Natural killer cell (primary cell): ENCODE results near the gene CCDC102B. TPM values are rescaled to one million over a fixed set of nuclear protein-coding genes. Genes with fewer than 3 reads are reported as not detected.

Experiments
- ATAC-seq, 3 donors: fragments of 150-1000 bp in 2 of 3; fragments of 200-7000 bp in 1 of 3; cut with Tn5 transposase; 1 replicate in 1 of 3; 2 replicates in 2 of 3; pipeline ENCODE4 v1.10.0; 2021; ENCODE audit warnings: mild to moderate bottlenecking in 2 of 3, moderate library complexity in 2 of 3
- DNase-seq, 2 donors: peaks; one replicate each; pipeline versions ENCODE4 v3.0.0 to v3.0.0-alpha.2; 2013 to 2021; ENCODE audit warnings: mixed read lengths in 1 of 2
- H3K27ac ChIP-seq: one replicate; pipeline ENCODE4 v1.5.1; 2013; ENCODE audit warnings: mild to moderate bottlenecking, low read length
- H3K27me3 ChIP-seq: one replicate; pipeline ENCODE4 v1.6.1; 2013; ENCODE audit warnings: low read length; ENCODE audit not compliant: control insufficient read depth, insufficient read depth
- H3K36me3 ChIP-seq: one replicate; pipeline ENCODE4 v1.6.1; 2013; ENCODE audit warnings: low read length; ENCODE audit not compliant: control insufficient read depth, insufficient read depth
- H3K4me1 ChIP-seq: one replicate; pipeline ENCODE4 v1.6.1; 2013; ENCODE audit warnings: low read length; ENCODE audit not compliant: control insufficient read depth, insufficient read depth
- H3K4me3 ChIP-seq: one replicate; pipeline ENCODE4 v1.5.1; 2013; ENCODE audit warnings: low read length
- H3K9me3 ChIP-seq: one replicate; pipeline ENCODE4 v1.6.1; 2013; ENCODE audit warnings: low read length; ENCODE audit not compliant: control insufficient read depth, insufficient read depth
- H3K27ac Mint-ChIP-seq, 2 donors: one replicate each; pipeline ENCODE4 v1.8.0; 2022; ENCODE audit warnings: mild to moderate bottlenecking in 2 of 2, mixed read lengths in 2 of 2, moderate library complexity in 1 of 2
- H3K27me3 Mint-ChIP-seq, 2 donors: one replicate each; pipeline ENCODE4 v1.8.0; 2022; ENCODE audit warnings: low read depth in 2 of 2, mixed read lengths in 2 of 2
- H3K36me3 Mint-ChIP-seq: one replicate; pipeline ENCODE4 v1.8.0; 2022; ENCODE audit warnings: mixed read lengths
- H3K4me1 Mint-ChIP-seq, 2 donors: one replicate each; pipeline ENCODE4 v1.8.0; 2022; ENCODE audit warnings: mixed read lengths in 2 of 2
- H3K4me3 Mint-ChIP-seq: one replicate; pipeline ENCODE4 v1.8.0; 2022; ENCODE audit warnings: mild to moderate bottlenecking, moderate library complexity, mixed read lengths
- H3K9me3 Mint-ChIP-seq, 2 donors: one replicate each; pipeline ENCODE4 v1.8.0; 2022; ENCODE audit warnings: mixed read lengths in 2 of 2
- whole genome bisulfite sequencing: methylation state at CpG from one replicate; pipeline ENCODE4 v1.1.7; 2013; ENCODE audit warnings: missing lambda C conversion rate; ENCODE audit not compliant: insufficient coverage; 5-methylcytosine and 5-hydroxymethylcytosine counted together
- intact Hi-C: fragments of 100-400 bp; cut with micrococcal nuclease; formaldehyde crosslinking; loops from one replicate; pipeline ENCODE4 v1.14.2; 2022
- total RNA-seq, 4 donors: library from RNA; stranded (reverse); fragments of 120-200 nt in 1 of 4; gene quantifications; one replicate each; pipeline versions ENCODE4 v1.2.3 to v1.2.4, GENCODE V29; 2013 to 2022
- TF ChIP-seq, protein P1 (sequence below): fragments of 200-600 bp; IDR thresholded peaks from one replicate; pipeline ENCODE4 v1.8.0; 2022; ENCODE audit warnings: antibody characterized with exemption

The CCDC102B gene
- total RNA-seq, 3 donors from 2014 or later (not counting 1 experiment from before 2014, with no cell fraction given), result 6.9 to 9.9 (median 8.9) TPM

DNA sequence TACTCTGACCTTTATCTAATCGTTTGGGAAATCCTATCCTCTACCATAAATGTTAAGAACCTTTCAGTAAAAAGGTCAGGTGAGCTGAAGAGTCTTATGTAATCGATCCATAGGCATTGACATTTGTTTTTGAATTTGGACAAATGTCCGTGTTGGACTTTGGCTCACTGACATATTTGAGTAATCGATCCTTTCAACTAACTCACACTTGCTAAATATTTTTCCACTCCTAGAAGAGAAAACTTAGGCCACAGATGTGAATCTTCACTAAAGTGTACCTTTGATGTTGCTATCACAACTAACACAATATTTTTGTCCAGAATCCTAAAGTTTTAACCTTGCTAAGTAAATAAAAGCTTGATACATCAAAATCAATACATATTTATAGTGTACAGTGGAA is 89.5 kb downstream of the CCDC102B start:
- H3K27ac Mint-ChIP-seq, result no peak overlapping the region
- 83% methylated on average over 3 of the region's 4 CpGs for WGBS

DNA sequence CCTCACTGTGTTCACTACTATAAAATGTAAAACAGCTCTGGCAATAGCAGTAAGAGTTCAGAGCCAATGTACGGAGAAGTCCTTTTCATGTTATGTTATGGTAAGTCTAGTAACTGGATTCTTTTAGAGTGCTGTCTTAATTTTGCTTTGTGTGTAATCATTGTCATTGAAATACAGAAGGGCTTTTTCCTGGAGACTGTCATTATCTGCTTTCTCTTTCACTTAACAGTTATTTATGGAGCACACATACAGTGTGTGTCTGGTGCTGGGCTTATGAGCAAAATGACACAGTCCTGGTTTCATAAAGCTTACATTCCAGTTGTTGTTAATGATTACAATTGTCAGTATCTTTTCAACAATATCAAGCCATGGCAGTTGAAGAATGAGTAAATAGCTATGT is 95.5 kb downstream of the CCDC102B start:
- H3K27me3 ChIP-seq, result no peaks in the 10 kb centered on the region
- TF ChIP-seq, protein P1, sequence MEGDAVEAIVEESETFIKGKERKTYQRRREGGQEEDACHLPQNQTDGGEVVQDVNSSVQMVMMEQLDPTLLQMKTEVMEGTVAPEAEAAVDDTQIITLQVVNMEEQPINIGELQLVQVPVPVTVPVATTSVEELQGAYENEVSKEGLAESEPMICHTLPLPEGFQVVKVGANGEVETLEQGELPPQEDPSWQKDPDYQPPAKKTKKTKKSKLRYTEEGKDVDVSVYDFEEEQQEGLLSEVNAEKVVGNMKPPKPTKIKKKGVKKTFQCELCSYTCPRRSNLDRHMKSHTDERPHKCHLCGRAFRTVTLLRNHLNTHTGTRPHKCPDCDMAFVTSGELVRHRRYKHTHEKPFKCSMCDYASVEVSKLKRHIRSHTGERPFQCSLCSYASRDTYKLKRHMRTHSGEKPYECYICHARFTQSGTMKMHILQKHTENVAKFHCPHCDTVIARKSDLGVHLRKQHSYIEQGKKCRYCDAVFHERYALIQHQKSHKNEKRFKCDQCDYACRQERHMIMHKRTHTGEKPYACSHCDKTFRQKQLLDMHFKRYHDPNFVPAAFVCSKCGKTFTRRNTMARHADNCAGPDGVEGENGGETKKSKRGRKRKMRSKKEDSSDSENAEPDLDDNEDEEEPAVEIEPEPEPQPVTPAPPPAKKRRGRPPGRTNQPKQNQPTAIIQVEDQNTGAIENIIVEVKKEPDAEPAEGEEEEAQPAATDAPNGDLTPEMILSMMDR, result no peak
- DNase-seq (no peak), ATAC-seq (no peak)
- H3K27ac ChIP-seq, result no peak overlapping the region
- H3K27ac Mint-ChIP-seq, result no peak overlapping the region
- H3K36me3 ChIP-seq, result no peaks in the 10 kb centered on the region
- H3K4me1 ChIP-seq, result no peaks in the 10 kb centered on the region
- WGBS, result 90% methylated on average over 1 of the region's 1 CpG
- H3K36me3 Mint-ChIP-seq, result no peaks in the 10 kb centered on the region
- H3K4me1 Mint-ChIP-seq, result no peaks in the 10 kb centered on the region
- no peak overlapping the region for H3K4me3 ChIP-seq
- H3K9me3 Mint-ChIP-seq, result peaks cover 3% of the 10 kb centered on the region in 2 donors
- no peaks in the 10 kb centered on the region for H3K9me3 ChIP-seq
- intact Hi-C loops, result no loop called here
- no peak overlapping the region for H3K4me3 Mint-ChIP-seq
- H3K27me3 Mint-ChIP-seq, result no peaks in the 10 kb centered on the region

More for the DNA sequence above, 89.5 kb downstream of the CCDC102B start:
- H3K36me3 Mint-ChIP-seq, result no peaks in the 10 kb centered on the region
- no peak for DNase-seq
- no peaks in the 10 kb centered on the region for H3K4me1 ChIP-seq
- no peak overlapping the region for H3K4me3 Mint-ChIP-seq
- intact Hi-C loops, result no loop called here
- no peaks in the 10 kb centered on the region for H3K36me3 ChIP-seq
- H3K9me3 ChIP-seq, result no peaks in the 10 kb centered on the region
- no peak for ATAC-seq
- H3K4me3 ChIP-seq, result no peak overlapping the region
- H3K27me3 ChIP-seq, result no peaks in the 10 kb centered on the region
- H3K27me3 Mint-ChIP-seq, result no peaks in the 10 kb centered on the region
- peaks cover 3% of the 10 kb centered on the region in 2 donors for H3K9me3 Mint-ChIP-seq
- no peaks in the 10 kb centered on the region for H3K4me1 Mint-ChIP-seq
- TF ChIP-seq, protein P1, result no peak
- H3K27ac ChIP-seq, result no peak overlapping the region

DNA sequence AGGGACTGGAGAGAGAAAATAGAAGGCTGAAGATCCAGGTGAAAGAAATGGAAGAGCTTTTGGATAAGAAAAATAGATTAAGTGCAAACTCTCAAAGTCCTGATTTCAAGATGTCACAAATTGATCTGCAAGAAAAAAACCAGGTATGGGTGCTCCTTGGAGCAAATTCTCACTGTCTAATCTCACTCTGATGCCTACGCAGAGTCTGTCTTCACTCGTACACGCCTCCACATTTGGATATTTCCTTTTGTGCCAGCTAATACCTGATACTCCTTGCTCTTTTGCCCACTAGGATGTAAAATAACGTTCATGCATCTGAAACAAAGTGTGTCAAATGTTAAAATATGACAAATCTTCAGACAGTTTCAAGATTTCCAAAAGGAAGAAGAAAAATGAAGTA is 99.4 kb downstream of the CCDC102B start:
- no peak overlapping the region for H3K4me3 ChIP-seq
- TF ChIP-seq, protein P1, result no peak
- Mint-ChIP-seq H3K36me3 (no peaks in the 10 kb centered on the region), H3K27me3 (no peaks in the 10 kb centered on the region), H3K27ac (no peak overlapping the region), H3K4me3 (no peak overlapping the region), H3K4me1 (no peaks in the 10 kb centered on the region), H3K9me3 (peaks cover 0 to 3% of the 10 kb centered on the region in 2 donors)
- 92% methylated on average over 3 of the region's 4 CpGs for WGBS
- ATAC-seq, result no peak
- no peaks in the 10 kb centered on the region for H3K4me1 ChIP-seq
- no peak overlapping the region for H3K27ac ChIP-seq
- no peaks in the 10 kb centered on the region for H3K27me3 ChIP-seq
- intact Hi-C loops, result no loop called here
- H3K36me3 ChIP-seq, result no peaks in the 10 kb centered on the region
- H3K9me3 ChIP-seq, result no peaks in the 10 kb centered on the region
- DNase-seq, result no peak

DNA sequence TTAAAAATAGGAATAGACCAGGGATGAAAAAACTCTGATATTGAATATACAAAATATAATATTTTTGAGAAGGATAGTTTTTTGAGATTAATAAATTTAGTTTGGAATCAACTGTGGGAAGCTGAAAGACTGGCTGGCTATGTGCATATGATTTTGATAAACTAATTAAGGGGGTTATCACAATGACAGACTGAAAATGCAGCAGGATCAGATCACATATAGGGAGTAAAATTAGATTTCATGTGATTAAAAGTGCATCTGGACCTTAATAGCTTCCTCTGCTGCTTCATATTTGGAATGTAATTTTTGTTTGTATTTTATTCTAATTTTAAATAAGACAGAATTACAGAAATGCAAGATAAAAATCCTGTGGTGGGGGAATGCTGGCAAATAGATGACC is 111.7 kb downstream of the CCDC102B start:
- no peaks in the 10 kb centered on the region for H3K27me3 ChIP-seq
- Mint-ChIP-seq H3K27ac (no peak overlapping the region), H3K4me3 (no peak overlapping the region), H3K4me1 (peaks cover 0 to 5% of the 10 kb centered on the region in 2 donors), H3K9me3 (peaks cover 6 to 11% of the 10 kb centered on the region in 2 donors), H3K27me3 (no peaks in the 10 kb centered on the region), H3K36me3 (no peaks in the 10 kb centered on the region)
- H3K4me3 ChIP-seq, result no peak overlapping the region
- DNase-seq, result no peak
- intact Hi-C loops, result no loop called here
- H3K4me1 ChIP-seq, result no peaks in the 10 kb centered on the region
- ATAC-seq, result no peak
- no peaks in the 10 kb centered on the region for H3K36me3 ChIP-seq
- no peaks in the 10 kb centered on the region for H3K9me3 ChIP-seq
- no peak overlapping the region for H3K27ac ChIP-seq
- TF ChIP-seq, protein P1, result no peak
